Measurements from ENCODE around the gene NFATC2. TPM values are rescaled to one million over a fixed set of nuclear protein-coding genes. Genes with fewer than 3 reads are reported as not detected.
"Not testable (repeated sequence)": the region's sequence is repeated elsewhere in the genome, so short reads cannot be mapped to it uniquely, and the experiment has no call there.

Gene NFATC2
- total and polyA plus RNA-seq, 9 donors: 2.2 to 9.4 (median 5.1) TPM

DNA sequence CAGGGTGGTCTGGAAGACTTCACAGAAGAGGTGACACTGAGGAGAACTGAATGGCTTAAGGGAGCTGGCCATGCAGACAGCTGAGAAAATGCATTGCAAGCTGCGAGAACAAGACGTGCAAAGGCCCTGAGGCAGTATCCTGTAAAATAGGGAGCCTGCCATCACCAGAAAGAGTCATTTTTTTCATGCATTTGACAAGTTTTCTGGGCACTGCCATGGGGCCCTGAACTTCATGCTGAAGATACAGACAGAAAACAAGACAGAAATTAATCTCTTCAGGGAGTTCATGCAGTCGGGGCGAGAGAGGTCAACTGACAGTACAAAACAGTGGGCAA lies 28.9 kb upstream of the NFATC2 start:
- H3K4me1 ChIP-seq (ENCODE audit: insufficient read depth): no peaks in the 10 kb centered on the region
- H3K9me3 ChIP-seq: peaks cover 0 to 6% of the 10 kb centered on the region in 2 donors
- intact Hi-C loops (cut with DNase I): no loop called here
- H3K4me3 ChIP-seq: no peak overlapping the region
- TF ChIP-seq, protein P1, sequence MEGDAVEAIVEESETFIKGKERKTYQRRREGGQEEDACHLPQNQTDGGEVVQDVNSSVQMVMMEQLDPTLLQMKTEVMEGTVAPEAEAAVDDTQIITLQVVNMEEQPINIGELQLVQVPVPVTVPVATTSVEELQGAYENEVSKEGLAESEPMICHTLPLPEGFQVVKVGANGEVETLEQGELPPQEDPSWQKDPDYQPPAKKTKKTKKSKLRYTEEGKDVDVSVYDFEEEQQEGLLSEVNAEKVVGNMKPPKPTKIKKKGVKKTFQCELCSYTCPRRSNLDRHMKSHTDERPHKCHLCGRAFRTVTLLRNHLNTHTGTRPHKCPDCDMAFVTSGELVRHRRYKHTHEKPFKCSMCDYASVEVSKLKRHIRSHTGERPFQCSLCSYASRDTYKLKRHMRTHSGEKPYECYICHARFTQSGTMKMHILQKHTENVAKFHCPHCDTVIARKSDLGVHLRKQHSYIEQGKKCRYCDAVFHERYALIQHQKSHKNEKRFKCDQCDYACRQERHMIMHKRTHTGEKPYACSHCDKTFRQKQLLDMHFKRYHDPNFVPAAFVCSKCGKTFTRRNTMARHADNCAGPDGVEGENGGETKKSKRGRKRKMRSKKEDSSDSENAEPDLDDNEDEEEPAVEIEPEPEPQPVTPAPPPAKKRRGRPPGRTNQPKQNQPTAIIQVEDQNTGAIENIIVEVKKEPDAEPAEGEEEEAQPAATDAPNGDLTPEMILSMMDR (IDR thresholded peaks at IDR 0.05): no peak
- TF ChIP-seq EP300 (IDR thresholded peaks at IDR 0.05) (no peak), POLR2A (IDR thresholded peaks at IDR 0.05) (no peak)
- WGBS, 3 donors: 82 to 86% (median 82%) methylated on average over 4 of the region's 4 CpGs
- H3K36me3 ChIP-seq: no peaks in the 10 kb centered on the region
- DNase-seq: no peak
- H3K27ac ChIP-seq: no peak overlapping the region
- no peaks in the 10 kb centered on the region for H3K27me3 ChIP-seq

DNA sequence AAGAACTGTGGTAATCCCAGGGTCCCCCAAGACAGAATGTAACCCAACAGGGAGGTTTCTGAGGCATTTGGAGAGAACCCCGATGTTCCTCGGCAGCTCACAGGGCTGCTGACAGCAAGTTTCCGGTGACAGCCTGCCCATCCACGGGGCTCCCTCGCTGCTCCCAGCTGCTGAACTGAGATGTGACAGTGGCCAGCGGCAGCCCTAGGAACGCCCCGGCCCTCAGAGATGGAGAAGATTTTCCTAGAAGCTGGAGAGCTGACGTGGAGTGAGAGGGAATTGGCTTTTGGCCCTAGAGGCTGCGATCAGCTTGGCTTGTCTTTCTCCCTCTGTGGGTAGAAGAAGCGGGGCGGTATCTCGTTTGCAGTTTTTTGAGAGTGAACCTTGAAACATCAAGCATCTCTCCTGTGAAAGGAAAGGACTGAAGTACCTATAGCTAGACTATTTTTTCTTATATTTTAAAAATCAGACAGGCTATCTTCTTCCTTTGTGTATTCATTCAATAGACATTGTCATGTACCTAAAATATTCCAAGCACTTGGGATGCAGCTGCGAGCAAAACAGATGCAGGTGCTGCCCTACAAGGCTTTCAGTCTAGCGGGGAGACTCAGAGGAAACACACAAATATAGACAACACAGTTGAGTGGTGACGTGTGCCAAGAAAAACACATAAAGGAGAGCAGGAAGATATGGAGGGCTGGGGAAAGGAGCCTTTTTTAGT lies 28.4 kb upstream of the NFATC2 start:
- no peak for DNase-seq
- Histone ChIP-seq H3K27me3 (no peaks in the 10 kb centered on the region), H3K9me3 (peaks cover 0 to 6% of the 10 kb centered on the region in 2 donors), H3K4me3 (no peak overlapping the region), H3K36me3 (no peaks in the 10 kb centered on the region), H3K4me1 (ENCODE audit: insufficient read depth) (no peaks in the 10 kb centered on the region), H3K27ac (no peak overlapping the region)
- intact Hi-C loops (cut with DNase I): no loop called here
- TF ChIP-seq, protein P1 (IDR thresholded peaks at IDR 0.05): no peak
- TF ChIP-seq POLR2A (IDR thresholded peaks at IDR 0.05) (no peak), EP300 (IDR thresholded peaks at IDR 0.05) (no peak)
- 15 to 20% (median 17%) methylated on average over 16 of the region's 16 CpGs for WGBS, 3 donors

DNA sequence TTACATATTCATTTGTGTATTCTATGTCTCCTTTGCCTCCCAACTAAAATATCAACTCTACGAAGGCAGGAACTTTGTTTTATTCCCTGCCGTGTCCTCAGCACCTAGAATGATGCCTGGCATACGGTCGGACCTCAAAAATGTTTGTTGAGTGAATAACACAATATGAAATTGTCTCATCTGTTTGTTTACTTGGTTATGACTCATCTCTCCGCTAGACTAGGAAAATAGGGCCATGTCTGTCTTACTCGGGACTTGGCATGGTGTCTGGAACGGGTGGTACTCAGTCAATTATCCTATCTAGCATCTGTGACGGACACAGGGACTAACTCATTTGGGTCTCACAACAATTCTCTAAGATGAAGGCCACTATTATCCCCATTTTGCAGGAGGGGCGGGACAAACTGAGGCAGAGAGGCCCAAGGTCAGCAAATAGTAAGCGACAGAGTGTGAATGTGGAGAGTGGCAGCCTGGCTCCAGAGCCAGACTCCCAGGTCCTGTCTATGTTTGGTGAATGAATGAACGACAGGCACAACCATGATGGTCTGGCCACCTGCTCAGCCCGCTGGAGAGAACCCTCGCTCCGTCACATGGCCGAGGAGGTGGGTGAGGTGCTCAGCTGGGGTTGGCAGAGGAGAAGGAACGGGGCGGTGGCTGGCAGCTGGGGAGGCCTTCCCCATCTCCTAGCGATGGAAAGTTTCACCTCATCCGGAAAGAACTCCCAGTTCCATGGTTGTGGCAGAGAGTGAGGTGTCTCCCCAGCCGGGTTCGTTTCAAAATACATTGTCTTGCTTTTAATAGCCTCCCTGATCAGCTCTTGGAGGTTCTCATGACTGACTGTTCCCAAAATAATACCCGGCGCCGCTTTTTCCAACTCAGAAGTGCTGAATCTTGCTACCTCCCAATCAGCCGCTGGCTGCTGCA lies 27.6 kb upstream of the NFATC2 start:
- H3K27ac ChIP-seq: no peak overlapping the region
- H3K27me3 ChIP-seq: no peaks in the 10 kb centered on the region
- WGBS, 3 donors: 71 to 79% (median 75%) methylated on average over 25 of the region's 25 CpGs
- H3K36me3 ChIP-seq: no peaks in the 10 kb centered on the region
- H3K4me3 ChIP-seq: no peak overlapping the region
- no peak for TF ChIP-seq POLR2A (IDR thresholded peaks at IDR 0.05)
- no peak for TF ChIP-seq EP300 (IDR thresholded peaks at IDR 0.05)
- TF ChIP-seq, protein P1 (IDR thresholded peaks at IDR 0.05): no peak
- H3K4me1 ChIP-seq (ENCODE audit: insufficient read depth): no peaks in the 10 kb centered on the region
- intact Hi-C loops (cut with DNase I): loop anchor here in 2 of 4 donors (10.0 kb wide), 2 partner anchors 75 to 115 kb away; no protein-coding TSS in a partner anchor
- no peak for DNase-seq
- H3K9me3 ChIP-seq: peaks cover 0 to 5% of the 10 kb centered on the region in 2 donors

DNA sequence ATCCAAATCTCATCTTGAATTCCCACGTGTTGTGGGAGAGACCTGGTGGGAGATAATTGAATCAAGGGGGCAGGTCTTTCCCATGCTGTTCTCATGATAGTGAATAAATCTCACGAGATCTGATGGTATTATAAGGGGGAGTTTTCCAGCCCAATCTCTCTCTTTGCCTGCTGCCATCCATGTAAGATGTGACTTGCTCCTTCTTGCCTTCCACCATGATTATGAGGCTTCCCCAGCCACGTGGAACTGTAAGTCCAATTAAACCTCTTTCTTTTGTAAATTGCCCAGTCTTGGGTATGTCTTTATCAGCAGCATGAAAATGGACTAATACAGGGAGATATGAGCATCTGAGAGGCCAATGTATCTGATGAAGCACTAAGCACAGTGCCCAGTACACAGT lies 26.0 kb upstream of the NFATC2 start:
- H3K27ac ChIP-seq; H3K4me3 ChIP-seq; H3K36me3 ChIP-seq; H3K9me3 ChIP-seq; DNase-seq; H3K27me3 ChIP-seq; H3K4me1 ChIP-seq (ENCODE audit: insufficient read depth): not testable (repeated sequence)
- 65 to 76% (median 66%) methylated on average over 3 of the region's 3 CpGs for WGBS, 3 donors
- intact Hi-C loops (cut with DNase I): loop anchor here in 2 of 4 donors (10.0 kb wide), 2 partner anchors 74 to 114 kb away; no protein-coding TSS in a partner anchor
